Inflammatory macrophage treated with lipopolysaccharide for 1 hour (primary cell): ENCODE measurements around the gene CCDC91.
"Not testable (repeated sequence)": the region's sequence is repeated elsewhere in the genome, so short reads cannot be mapped to it uniquely, and the experiment has no call there.

Source experiments
- DNase-seq, 2 donors: peaks; one replicate each; pipeline ENCODE4 v3.0.0-alpha.2; 2020 to 2022

CCDC91 gene

DNA sequence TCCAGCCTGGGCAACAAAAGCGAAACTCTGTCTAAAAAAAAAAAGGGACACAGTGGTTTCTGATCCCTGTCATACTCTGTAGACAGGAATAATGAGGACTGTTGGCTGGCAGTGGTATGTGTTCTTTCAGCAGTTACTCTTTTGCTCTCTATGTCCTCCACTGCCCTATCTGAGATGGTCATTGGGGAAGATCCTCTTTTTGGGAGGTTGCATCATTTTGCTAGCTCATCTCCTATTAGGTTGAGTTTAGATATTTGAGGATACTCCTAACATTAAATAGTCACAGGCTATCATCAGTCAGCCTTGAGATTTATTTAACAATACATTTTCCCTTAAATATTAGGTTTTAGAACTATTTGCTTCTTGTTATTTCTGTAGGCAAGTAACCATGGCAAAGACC lies 5.9 kb upstream of the CCDC91 start:
- peak in 1 of 2 donors; percentile 9 for DNase-seq

DNA sequence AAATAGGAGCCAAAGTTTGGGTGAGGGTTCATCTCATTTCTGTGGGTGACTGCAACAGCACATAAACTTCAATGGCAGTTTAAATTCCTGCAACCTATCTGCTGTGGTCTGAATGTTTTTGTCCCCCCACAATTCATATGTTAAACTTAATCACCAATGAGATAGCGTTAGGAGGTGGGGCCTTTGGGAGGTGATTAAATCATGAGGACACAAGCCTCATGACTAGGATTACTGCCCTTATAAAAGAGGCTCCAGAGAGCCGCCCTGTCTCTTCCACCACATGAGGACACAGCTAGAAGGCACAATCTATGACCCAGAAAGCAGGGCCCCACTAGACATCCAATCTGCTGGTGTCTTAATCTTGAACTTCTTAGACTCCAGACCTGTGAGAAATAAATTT lies 3.8 kb upstream of the CCDC91 start:
- DNase-seq = no peak

DNA sequence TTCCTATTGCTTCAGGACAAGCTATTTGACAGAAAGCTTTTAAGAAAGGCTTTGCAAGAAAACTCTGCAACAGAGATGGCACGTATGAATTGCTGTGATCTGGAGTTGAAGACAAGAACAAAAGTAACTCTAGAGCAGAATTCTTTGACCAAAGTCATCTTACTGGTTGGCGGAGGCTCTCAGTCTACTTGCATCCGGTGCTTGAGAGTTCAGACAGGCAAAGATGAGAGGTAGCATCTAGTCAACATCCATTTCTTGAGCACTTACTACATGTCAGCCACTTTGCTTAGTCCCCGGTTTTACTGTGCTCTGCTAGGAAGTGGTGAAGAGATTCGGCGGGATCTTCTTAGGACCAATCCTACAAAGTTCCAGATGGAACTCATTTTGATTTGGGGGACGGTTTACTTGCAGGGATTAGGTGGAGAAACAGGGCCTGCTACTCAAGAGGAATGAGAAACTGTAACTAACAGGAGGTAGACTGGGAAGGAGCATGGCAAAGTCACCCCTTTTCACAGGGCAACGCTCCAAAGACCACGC lies 404 bp upstream of the CCDC91 start:
- DNase-seq = no peak

DNA sequence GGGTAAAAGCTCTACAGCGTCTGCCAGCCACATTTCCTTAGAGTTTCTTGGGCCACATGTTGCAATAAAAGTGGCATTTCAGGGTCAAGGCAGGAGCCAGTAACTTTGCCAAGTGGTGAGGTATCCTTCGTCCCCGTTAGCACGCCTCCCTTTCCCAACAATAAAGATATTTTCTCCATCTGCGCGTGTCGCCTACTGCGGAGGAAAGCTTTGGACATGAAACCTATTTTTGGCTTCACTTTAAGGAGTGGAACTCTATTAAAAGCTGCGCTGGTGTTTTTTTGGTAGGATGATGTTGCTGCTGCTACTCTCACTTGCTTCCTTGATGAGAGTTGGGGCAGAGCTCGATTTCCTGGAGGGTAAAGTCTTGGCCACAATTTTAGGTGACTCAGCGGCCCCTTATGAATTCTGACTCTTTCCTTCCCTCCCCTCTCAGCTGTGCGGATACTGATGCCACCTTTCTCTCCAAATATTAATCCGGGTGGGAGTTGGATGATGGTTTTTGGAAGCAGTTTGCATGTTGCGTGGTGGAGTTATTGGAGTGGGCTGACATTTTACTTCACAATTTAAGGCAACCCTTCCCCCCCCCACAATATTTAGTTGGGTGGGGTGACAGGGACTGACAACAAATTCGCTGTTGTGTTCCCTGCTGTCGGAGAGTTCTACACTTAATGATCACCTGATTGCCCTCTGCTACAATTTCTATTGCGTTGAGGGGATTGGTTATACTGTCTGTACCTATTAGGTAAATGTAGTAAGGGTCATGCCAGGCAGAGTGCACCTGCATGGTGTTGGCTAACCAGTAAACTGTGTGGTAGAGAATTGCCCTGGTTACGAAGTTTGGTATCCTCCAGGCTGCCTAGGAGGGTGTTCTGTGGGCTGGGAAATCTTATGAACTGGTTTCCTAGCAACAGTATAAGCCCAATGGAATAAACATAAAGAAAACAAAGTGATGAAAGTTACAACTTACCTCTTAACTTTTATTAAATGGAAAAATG lies 1.1 kb downstream of the CCDC91 start:
- no peak for DNase-seq

DNA sequence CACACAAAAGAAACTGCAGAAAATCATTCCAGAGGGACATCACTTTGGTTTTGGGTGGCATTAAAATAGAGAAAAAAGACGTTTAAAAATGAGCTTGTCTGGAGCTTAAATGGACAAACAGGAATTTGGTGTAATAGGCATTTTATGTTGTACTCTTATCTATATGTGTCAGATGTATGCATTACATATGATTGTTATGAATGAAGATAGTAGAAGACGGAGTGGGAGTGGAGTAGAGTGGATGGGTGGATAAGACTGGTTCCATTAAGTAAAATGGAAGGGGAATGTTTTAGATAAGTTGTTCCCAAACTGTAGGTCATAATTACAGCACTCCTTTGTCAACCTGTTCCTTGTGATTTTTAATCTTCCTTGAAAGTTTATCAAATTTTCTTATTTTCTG lies 1.9 kb downstream of the CCDC91 start:
- no peak for DNase-seq

DNA sequence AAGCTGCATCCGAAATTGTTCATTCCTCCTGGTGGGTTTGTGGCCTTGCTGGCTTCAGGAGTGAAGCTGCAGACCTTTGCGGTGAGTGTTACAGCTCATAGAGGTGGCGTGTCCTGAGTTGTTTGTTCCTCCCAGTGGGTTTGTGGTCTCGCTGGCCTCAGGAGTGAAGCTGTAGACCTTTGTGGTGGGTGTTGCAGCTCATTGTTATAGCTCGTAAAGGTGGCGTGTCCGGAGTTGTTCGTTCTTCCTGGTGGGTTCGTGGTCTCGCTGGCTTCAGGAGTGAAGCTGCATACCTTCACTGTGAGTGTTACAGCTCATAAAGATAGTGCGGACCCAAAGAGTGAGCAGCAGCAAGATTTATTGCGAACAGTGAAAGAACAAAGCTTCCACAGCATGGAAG lies 4.4 kb downstream of the CCDC91 start:
- DNase-seq = not testable (repeated sequence)

DNA sequence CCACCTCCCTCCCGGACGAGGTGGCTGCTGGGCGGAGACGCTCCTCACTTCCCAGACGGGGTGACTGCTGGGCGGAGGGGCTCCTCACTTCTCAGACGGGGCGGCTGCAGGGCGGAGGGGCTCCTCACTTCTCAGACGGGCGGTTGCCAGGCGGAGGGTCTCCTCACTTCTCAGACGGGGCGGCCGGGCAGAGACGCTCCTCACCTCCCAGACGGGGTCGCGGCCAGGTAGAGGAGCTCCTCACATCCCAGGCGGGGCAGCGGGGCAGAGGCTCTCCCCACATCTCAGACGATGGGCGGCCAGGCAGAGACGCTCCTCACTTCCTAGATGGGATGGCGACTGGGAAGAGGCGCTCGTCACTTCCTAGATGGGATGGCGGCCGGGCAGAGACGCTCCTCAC lies 10.9 kb downstream of the CCDC91 start:
- DNase-seq = not testable (repeated sequence)

DNA sequence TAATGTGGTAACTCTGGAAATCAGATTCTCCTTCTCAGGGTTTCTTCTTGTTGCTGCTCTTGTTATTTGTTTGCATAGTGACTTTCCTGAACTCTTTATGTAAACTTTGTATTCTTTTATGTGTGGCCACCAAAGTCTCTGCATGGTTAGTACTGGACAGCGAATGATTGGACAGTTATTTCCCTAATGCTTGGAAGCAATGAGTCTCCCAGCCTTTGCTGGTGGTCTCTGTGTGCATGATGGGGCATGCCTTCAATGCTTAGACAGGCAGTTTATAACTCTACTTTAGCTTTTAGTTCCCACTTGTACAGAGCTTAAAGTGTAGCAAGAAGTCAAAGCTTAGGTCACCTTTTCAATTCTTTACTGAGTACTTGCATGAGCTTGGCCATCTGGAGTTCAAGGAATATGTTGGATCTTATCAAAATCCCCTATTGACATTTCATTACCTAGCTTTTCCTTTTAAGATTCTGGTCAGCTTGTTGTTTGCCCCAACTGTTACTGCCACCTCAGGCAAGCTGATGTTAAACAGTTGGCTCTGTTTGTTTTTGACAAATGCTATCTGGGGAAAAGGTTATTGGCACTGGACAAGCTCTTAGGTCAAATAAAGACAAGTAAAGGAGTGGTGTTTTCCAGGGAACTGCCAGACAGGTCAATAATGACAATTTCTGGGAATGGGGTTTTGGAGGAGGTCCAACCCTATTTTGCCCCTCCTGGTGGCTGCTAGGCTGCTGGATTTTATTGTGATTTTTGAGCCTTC lies 12.3 kb downstream of the CCDC91 start:
- no peak for DNase-seq

DNA sequence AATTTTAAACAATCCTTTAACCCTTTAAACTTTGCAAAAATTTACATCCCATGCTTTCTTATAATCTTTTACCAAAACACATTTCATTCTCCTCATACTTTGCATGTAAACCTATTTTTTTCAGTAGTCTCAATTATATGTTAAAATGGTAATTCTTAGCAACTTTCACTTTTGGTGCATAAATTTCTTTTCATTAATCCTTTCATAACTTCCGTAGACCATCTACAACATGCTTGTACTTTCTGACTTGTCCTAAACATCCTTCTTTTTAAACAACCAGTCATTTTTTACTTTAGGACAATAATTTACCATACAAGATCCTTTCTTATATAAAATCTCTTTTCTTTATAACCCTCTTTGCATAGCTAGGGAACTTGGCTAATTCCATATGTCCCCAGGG lies 19.5 kb downstream of the CCDC91 start:
- DNase-seq = no peak

DNA sequence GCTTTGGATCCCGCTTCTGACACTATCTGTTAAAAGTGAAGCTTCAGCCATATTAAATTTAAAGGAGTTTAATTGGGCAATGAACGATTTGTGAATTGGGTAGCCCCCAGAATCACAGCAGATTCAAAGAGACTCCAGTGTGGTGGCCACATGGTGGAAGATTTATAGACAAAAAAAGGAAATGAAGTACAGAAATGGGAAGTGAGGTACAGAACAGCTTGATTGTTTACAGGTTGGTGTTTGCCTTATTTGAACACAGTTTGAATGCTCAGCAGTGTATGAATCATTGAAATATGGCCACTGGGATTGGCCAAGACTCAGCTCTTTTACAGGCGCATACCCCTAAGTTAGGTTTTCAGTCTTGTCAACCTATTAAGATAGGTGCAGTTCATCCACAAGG lies 21.9 kb downstream of the CCDC91 start:
- DNase-seq = no peak

DNA sequence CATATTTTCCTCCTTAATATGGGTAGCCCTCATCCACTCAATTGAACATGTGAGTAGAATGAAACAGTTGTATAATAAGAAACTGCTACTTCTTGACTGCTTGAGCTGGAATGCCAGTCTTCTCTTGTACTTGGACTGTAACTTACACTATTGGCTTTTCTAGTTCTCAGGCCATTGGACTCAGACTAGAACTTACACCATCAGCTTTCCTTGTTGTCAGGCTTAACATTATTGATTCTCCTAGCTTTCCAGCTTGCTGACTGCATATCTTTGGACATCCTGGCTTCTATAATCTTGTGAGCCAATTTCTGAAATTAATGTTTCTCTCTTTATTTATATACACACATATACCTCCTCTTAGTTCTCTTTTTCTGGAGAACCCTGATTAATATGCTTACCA lies 24.8 kb downstream of the CCDC91 start:
- no peak for DNase-seq

DNA sequence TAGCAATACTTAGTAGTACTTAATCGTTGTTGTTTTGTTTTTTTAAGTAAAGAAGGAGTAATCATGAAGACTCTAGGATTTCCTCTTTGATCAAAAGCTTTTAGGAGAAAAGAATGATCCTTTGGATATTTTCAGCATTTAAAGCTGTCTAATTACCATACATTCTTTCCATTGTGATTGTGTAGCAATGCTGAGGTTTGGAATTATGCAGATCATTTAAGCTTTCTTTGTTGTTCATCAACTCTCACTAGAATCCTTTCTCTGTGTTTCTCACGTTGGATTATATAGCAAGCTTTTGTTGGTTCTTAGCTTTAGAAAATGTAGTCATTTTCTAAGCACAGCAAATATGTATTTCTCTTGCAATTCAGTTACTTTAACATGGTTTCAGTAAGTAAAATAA lies 25.8 kb downstream of the CCDC91 start:
- no peak for DNase-seq

DNA sequence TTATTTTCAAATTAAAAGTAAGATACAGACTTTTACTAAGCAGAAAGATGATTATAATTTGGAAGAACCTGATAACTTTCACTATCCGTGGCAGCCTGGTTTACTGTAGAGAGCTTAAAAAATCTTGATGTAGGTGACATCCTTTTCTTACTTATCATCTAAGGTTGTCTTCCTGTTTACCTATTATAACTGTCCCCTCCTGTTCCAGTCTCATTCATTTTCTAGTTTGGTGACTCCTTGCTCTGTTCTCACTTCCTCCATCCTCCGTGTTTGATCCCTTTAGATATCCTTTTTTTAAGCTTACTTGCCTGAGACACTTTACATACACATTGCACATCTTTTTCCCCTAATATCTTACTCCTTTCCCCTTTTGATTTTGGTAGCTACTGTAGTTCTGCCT lies 27.5 kb downstream of the CCDC91 start:
- DNase-seq = no peak

DNA sequence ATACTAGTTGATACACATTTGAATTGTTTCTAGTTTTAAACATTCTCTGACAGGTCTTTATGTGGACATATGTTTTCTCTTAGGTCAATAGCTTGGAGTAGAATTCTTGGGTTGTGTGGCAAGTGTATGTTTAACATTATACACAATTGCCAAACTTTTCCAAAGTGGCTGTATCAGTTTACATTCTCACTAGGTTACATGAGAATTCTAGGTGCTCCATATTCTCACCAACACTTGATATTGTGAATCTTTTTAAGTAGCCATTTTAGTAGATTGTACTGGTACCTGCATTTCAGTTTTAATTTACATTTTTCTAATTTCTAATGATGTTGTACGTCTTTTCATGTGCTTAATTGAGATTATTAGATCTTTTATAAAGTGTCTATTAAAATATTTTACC lies 28.6 kb downstream of the CCDC91 start:
- no peak for DNase-seq

DNA sequence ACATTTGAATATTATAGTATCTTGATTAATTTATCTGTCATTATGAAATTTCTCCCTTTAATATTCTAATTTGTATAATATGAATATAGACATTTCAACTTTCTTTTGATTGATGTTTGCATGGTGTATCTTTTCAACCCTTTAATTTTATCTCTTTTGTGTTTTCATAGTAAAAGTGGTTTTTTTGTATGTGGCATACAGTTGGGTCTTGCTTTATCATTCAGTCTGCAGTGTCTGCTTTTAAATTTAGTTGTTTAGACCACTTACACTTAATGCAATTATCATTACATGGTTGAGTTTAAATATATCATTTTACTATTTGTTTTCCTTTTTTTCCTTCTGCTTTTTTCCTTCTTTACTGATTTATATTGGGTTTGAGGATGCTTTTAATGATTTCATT lies 29.6 kb downstream of the CCDC91 start:
- no peak for DNase-seq

DNA sequence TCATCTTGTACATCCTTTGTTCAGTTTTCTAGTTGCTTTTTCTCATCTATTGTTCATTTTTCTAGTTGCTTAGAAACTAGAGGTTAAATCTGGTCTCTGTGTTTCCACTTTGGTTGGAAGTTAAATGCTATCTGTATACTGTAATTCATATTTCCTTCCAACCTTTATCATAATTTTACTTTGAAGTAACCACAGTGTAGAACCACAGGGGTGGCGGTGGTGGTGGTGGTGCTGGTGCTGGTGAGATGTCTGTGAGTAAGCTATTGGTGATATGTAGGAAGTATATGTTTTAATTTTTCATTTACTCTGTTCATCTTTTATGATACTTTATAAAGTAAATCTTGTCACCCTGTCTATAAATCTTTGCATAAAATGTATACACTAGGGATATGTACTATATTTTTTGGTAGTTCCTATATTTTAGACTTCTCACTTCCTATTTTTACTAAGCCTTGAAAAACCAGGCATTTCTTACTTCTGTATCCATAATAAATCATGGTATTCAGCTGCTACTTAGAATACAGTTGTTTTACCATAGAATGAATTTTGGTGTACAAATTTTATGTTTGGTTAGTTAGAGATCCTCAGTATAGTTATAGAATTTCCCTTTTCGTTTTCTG lies 31.9 kb downstream of the CCDC91 start:
- peak; percentile 5 to 40 for DNase-seq

DNA sequence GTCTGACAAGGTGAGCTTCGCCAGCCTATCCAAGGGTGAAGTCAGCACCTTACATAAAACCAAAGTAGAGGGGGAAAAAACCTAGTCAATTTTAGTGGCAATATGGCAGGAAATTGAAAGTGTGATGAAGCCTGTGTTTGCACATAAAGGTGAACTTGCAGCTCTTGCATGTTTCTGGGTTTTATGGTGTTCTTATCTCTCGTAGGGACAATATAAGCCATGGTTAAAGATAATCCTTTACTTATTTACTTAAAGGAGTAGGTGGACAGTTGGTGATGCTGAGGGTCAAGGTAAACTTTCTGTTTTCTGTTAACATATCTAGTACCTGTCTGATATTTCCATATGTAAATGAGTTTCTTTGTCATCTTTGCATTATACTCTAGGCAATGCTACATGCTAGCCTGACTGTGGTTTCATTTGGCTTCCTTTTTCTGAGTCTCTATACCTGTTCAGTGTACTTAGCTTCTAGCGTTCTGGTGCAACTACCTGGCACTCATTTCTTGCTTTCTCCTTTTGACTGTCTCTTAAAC lies 32.8 kb downstream of the CCDC91 start:
- no peak for DNase-seq

DNA sequence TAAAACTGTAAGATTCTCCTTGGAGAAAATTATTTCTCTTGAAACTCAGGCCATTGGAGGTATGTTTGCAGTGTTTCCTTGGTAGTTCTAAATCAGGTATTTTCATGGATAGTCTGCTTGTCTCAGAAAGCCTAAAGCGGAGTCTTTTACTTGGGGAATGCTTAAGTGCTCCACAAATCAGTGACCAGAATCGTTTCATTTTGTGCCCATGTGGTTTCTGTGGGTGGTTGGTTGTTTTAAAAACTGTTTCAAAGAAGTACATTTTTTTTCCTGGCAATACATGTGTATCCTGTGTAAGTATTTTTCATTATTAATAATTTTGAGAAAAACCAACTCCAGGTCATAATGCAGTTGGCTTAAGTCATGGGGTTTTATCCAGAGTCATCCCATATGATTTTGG lies 33.6 kb downstream of the CCDC91 start:
- DNase-seq = no peak

DNA sequence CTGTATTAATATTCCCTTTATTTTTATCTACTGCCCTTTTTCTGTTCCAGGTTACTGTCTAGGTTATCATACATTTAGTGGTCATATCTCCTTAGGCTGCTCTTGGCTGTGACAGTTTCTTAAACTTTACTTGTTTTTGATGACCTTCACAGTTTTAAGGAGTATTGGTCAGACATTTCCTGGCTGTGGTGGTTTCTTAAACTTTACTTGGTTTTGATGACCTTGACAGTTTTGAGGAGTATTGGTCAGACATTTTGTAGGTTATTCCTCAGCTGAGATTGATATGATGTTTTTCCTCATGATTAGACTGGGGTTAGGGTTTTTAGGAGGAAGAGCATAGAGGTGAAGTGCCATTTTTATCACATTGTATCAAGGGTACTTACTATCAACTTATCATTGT lies 36.4 kb downstream of the CCDC91 start:
- DNase-seq = no peak

DNA sequence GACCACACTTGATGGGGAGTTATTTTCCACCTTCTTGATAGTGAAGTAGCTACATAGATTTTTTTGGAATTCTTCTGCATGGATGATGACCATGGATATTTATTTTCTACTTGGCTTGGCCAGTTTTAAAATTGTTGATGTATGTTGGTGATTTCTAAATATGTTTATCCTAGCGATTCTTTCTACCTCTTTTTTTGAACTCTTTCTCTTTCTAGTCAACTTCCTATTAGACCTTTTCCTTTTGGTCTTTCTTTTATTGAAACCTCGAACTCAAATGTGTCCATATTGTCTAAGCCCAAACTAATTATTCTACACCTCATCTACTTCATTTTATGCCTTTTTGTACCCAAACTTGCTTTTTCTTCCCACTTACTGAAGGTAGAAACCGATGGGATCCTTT lies 37.0 kb downstream of the CCDC91 start:
- DNase-seq = no peak

DNA sequence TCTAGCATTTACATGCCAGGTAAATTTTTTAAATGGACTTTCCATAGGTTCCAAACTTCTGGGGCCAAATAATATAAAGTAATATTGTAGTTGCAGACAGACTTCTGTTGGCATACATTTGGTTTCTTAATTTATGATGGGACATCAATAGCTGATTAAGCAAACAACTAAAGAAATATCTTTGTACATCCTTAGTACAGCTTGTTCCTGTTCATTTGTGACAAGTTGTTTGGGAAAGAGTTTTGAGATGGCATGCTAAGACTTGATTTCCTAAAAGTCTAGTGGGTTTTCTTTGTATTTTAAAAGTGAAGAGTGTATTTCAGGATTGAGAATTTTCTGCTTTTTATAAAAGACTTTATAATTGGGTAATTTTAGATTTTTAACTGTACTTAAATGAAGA lies 41.0 kb downstream of the CCDC91 start:
- no peak for DNase-seq

DNA sequence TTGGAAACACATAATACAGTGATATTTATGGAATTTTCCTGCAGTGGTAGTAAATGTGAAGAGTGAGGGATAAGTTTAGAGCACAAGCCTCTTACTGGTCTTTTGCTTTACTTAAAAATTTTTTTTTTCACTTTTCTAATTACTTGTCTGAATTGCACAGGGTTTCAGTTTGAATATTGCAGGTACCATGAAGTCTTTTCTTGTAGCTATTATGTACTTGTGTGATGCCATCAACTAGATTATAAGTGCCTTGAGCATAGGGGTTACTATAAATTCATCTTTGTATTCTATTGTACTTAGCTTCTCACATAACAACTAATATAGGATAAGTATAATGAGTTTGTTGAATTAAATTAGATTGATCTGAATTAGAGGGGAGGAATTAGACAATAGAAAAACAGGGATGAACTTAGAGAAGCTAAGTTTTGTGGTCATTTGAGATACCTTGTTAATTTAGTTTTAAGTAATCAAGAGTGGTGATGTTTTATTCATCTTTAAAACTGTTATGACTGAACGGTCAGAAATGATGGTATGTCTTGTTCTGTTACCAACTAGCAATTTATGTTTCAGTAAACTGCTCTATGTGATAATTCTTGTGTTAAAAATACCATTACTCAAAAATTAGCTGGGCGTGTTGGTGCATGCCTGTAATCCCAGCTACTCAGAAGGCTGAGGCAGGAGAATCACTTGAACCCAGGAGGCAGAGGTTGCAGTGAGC lies 42.1 kb downstream of the CCDC91 start:
- no peak for DNase-seq
